Measurements from ENCODE around the gene NEU3. TPM values are rescaled to one million over a fixed set of nuclear protein-coding genes. Genes with fewer than 3 reads are reported as not detected.
"Not testable (repeated sequence)": the region's sequence is repeated elsewhere in the genome, so short reads cannot be mapped to it uniquely, and the experiment has no call there.

The NEU3 gene
- polyA plus RNA-seq, 3 donors: 9.3 to 9.4 (median 9.3) TPM

- DNase-seq (ENCODE audit: low read depth in 3 of 3, low spot score in 2 of 3): no peak
Observed at GRCh38 chr11:74981888-74982287, 6.8 kb upstream of the NEU3 start.

- DNase-seq (ENCODE audit: low read depth in 3 of 3, low spot score in 2 of 3): no peak
Observed at GRCh38 chr11:74984070-74984469, 4.7 kb upstream of the NEU3 start.

GRCh38 chr11:74984730-74985129 lies 4.0 kb upstream of the NEU3 start:
- no peak for DNase-seq (ENCODE audit: low read depth in 3 of 3, low spot score in 2 of 3)

- DNase-seq (ENCODE audit: low read depth in 3 of 3, low spot score in 2 of 3): peak in 1 of 3 donors; percentile 12
Observed at GRCh38 chr11:74989260-74989638, 516 bp downstream of the NEU3 start.

GRCh38 chr11:74990150-74990549 lies 1.4 kb downstream of the NEU3 start:
- not testable (repeated sequence) for DNase-seq (ENCODE audit: low read depth in 3 of 3, low spot score in 2 of 3)

- DNase-seq (ENCODE audit: low read depth in 3 of 3, low spot score in 2 of 3): no peak
Observed at GRCh38 chr11:74990941-74991340, 2.2 kb downstream of the NEU3 start.

- no peak for DNase-seq (ENCODE audit: low read depth in 3 of 3, low spot score in 2 of 3)
Observed at GRCh38 chr11:74992852-74993251, 4.1 kb downstream of the NEU3 start.

GRCh38 chr11:75000975-75001354 lies 12.2 kb downstream of the NEU3 start:
- no peak for DNase-seq (ENCODE audit: low read depth in 3 of 3, low spot score in 2 of 3)

- DNase-seq (ENCODE audit: low read depth in 3 of 3, low spot score in 2 of 3): no peak
Observed at GRCh38 chr11:75001686-75002085, 13.0 kb downstream of the NEU3 start.

- no peak for DNase-seq (ENCODE audit: low read depth in 3 of 3, low spot score in 2 of 3)
Observed at GRCh38 chr11:75002516-75002915, 13.8 kb downstream of the NEU3 start.

- DNase-seq (ENCODE audit: low read depth in 3 of 3, low spot score in 2 of 3): no peak
Observed at GRCh38 chr11:75004215-75004614, 15.5 kb downstream of the NEU3 start.

- no peak for DNase-seq (ENCODE audit: low read depth in 3 of 3, low spot score in 2 of 3)
Observed at GRCh38 chr11:75011357-75011756, 22.6 kb downstream of the NEU3 start.

- no peak for DNase-seq (ENCODE audit: low read depth in 3 of 3, low spot score in 2 of 3)
Observed at GRCh38 chr11:75011872-75012271, 23.1 kb downstream of the NEU3 start.

- no peak for DNase-seq (ENCODE audit: low read depth in 3 of 3, low spot score in 2 of 3)
Observed at GRCh38 chr11:75013051-75013450, 24.3 kb downstream of the NEU3 start.

- no peak for DNase-seq (ENCODE audit: low read depth in 3 of 3, low spot score in 2 of 3)
Observed at GRCh38 chr11:75014129-75014528, 25.4 kb downstream of the NEU3 start.

- not testable (repeated sequence) for DNase-seq (ENCODE audit: low read depth in 3 of 3, low spot score in 2 of 3)
Observed at GRCh38 chr11:75019200-75019599, 30.5 kb downstream of the NEU3 start.

GRCh38 chr11:75020328-75020727 lies 31.6 kb downstream of the NEU3 start:
- DNase-seq (ENCODE audit: low read depth in 3 of 3, low spot score in 2 of 3): not testable (repeated sequence)

- DNase-seq (ENCODE audit: low read depth in 3 of 3, low spot score in 2 of 3): peak in 1 of 3 donors; percentile 8
Observed at GRCh38 chr11:75022296-75022695, 33.6 kb downstream of the NEU3 start.

GRCh38 chr11:75022759-75023396 lies 34.1 kb downstream of the NEU3 start:
- peak in 2 of 3 donors; percentile 56 to 65 for DNase-seq (ENCODE audit: low read depth in 3 of 3, low spot score in 2 of 3)

GRCh38 chr11:75023446-75024067 lies 34.8 kb downstream of the NEU3 start:
- no peak for DNase-seq (ENCODE audit: low read depth in 3 of 3, low spot score in 2 of 3)

GRCh38 chr11:75024068-75024449 lies 35.3 kb downstream of the NEU3 start:
- DNase-seq (ENCODE audit: low read depth in 3 of 3, low spot score in 2 of 3): no peak

GRCh38 chr11:75024764-75025211 lies 36.1 kb downstream of the NEU3 start:
- no peak for DNase-seq (ENCODE audit: low read depth in 3 of 3, low spot score in 2 of 3)

GRCh38 chr11:75025561-75025960 lies 36.8 kb downstream of the NEU3 start:
- DNase-seq (ENCODE audit: low read depth in 3 of 3, low spot score in 2 of 3): no peak
